ENCODE results near the gene HMGB2. TPM values are rescaled to one million over a fixed set of nuclear protein-coding genes. Genes with fewer than 3 reads are reported as not detected.

HMGB2 gene
- total and polyA plus RNA-seq, 7 donors = 12.3 to 30.2 (median 22.2) TPM

DNA sequence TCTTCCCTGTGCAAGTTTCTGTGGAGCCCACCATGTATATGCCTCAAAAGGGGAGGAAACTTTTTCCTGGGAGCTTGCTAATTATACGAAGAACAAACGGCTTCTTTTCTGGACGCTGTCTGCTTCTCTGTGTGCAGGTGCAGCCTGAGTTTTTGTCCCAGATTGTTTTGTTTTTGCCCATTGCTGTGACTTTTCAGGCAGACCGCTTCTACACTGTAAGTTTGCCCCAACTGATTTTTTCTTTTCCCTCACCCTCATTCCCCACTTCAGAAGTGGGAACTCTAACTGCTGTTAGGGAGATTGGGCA lies 51.9 kb downstream of the HMGB2 start:
- Histone ChIP-seq H3K9me3 (peaks cover 29% of the 10 kb centered on the region), H3K27me3 (ENCODE audit: insufficient read depth in 3 of 3, low read length in 2 of 3) (no peaks in the 10 kb centered on the region), H3K4me3 (no peak overlapping the region), H3K27ac (no peak overlapping the region), H3K4me1 (no peaks in the 10 kb centered on the region), H3K36me3 (ENCODE audit: insufficient read depth in 1 of 2, low read depth in 1 of 2) (no peaks in the 10 kb centered on the region)
- TF ChIP-seq, protein P1, sequence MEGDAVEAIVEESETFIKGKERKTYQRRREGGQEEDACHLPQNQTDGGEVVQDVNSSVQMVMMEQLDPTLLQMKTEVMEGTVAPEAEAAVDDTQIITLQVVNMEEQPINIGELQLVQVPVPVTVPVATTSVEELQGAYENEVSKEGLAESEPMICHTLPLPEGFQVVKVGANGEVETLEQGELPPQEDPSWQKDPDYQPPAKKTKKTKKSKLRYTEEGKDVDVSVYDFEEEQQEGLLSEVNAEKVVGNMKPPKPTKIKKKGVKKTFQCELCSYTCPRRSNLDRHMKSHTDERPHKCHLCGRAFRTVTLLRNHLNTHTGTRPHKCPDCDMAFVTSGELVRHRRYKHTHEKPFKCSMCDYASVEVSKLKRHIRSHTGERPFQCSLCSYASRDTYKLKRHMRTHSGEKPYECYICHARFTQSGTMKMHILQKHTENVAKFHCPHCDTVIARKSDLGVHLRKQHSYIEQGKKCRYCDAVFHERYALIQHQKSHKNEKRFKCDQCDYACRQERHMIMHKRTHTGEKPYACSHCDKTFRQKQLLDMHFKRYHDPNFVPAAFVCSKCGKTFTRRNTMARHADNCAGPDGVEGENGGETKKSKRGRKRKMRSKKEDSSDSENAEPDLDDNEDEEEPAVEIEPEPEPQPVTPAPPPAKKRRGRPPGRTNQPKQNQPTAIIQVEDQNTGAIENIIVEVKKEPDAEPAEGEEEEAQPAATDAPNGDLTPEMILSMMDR (IDR thresholded peaks at IDR 0.05) = no peak
- intact Hi-C loops (cut with DNase I) = no loop called here
- no peak for ATAC-seq
- no peak for DNase-seq
- 90 to 98% (median 92%) methylated on average over 4 of the region's 4 CpGs for WGBS, 3 donors

DNA sequence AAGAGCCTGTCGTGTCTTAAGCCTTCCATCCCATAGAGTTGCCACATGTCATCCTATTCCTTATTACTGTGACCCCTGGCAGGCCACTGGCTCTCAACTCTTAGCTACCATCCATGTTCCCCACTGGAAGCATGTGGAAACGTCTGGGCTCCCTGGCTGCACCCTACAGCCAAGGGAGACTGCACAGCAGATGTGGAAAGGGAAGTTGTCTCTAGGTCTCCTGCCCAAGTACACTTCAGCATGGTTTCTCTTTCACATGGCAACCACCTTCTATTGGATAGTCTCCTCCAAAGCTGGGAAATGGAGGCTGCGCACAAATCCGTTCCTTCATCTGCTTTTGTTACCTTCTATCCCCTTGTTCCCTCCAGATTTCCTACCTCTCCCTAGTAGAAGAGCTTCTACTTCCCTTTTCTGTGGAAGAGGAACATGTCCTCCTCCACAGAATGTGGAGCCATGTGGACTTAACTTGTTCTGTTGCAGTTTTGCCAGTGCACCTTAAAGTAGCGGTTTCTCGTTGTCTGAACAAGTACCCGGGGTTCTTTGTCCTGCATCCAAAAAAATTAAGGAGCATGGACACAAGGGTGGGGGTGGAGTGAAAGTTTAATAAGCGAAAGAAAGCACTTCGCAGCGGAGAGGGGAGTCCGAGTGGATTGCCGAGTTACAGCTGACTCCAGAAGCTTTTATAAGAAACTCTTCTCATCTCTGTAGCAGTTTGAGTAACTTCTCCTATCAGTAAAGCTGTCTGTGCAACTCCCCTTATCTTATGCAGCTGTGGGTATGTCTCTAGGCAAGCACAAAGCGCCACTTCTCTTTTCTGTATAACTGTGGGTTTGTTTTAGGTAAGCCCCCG lies 52.5 kb downstream of the HMGB2 start:
- H3K36me3 ChIP-seq (ENCODE audit: insufficient read depth in 1 of 2, low read depth in 1 of 2) = no peaks in the 10 kb centered on the region
- TF ChIP-seq, protein P1 (IDR thresholded peaks at IDR 0.05) = no peak
- H3K27me3 ChIP-seq (ENCODE audit: insufficient read depth in 3 of 3, low read length in 2 of 3) = no peaks in the 10 kb centered on the region
- H3K9me3 ChIP-seq = peaks cover 28% of the 10 kb centered on the region
- H3K4me1 ChIP-seq = no peaks in the 10 kb centered on the region
- WGBS, 3 donors = 87 to 91% (median 90%) methylated on average over 14 of the region's 14 CpGs
- DNase-seq = no peak
- ATAC-seq = no peak
- intact Hi-C loops (cut with DNase I) = no loop called here
- H3K4me3 ChIP-seq = no peak overlapping the region
- no peak overlapping the region for H3K27ac ChIP-seq

Other genes starting within 250 kb of the HMGB2 start
- gene GALNT7, start 165.5 kb downstream of the HMGB2 start, total RNA-seq = 1 to 10 TPM; 1.3 to 3.2 (median 2.1) TPM
- 1 to 10 TPM in 1 of 3 donors, under 1 TPM in 2; 0.69 to 1.6 (median 0.99) TPM for gene GALNT7, start 165.5 kb downstream of the HMGB2 start, polyA plus RNA-seq
- gene SAP30, start 36.6 kb upstream of the HMGB2 start, total RNA-seq = 1 to 10 TPM; 3.5 to 8.4 (median 6.4) TPM
- gene SAP30, start 36.6 kb upstream of the HMGB2 start, polyA plus RNA-seq = 10 to 100 TPM in 1 of 3 donors, 1 to 10 TPM in 2; 5.2 to 10.7 (median 7.7) TPM
- under 1 TPM in 1 of 4 donors, not detected in 3; 0.19 TPM for gene SCRG1, start 64.8 kb upstream of the HMGB2 start, total RNA-seq
- under 1 TPM in 2 of 3 donors, not detected in 1; 0.01 to 0.03 TPM for gene SCRG1, start 64.8 kb upstream of the HMGB2 start, polyA plus RNA-seq
- gene HAND2, start 195.9 kb upstream of the HMGB2 start, total RNA-seq = under 1 TPM in 2 of 4 donors, not detected in 2; 0.34 to 0.54 TPM
- under 1 TPM; 0.05 to 0.13 (median 0.12) TPM for gene HAND2, start 195.9 kb upstream of the HMGB2 start, polyA plus RNA-seq